Liver (tissue), 9 donors: Measurements from ENCODE around the gene PACC1. TPM values are rescaled to one million over a fixed set of nuclear protein-coding genes. Genes with fewer than 3 reads are reported as not detected.

ENCODE experiments used
- DNase-seq: peaks from one replicate; pipeline ENCODE4 v3.0.0-alpha.2; 2017; ENCODE audit warnings: low spot score
- H3K27ac ChIP-seq, 2 donors: one replicate each; pipeline ENCODE4 v1.7.0; 2013; ENCODE audit warnings: inconsistent platforms in 2 of 2, low read length in 2 of 2, control low read depth in 1 of 2, low read depth in 1 of 2, mild to moderate bottlenecking in 1 of 2
- H3K27me3 ChIP-seq, 4 donors: one replicate each; pipeline versions ENCODE4 v1.6.1 to v1.7.0; 2013; ENCODE audit warnings: low read length in 3 of 4, inconsistent platforms in 1 of 4, mild to moderate bottlenecking in 1 of 4, moderate library complexity in 1 of 4; ENCODE audit not compliant: control insufficient read depth in 4 of 4, insufficient read depth in 4 of 4
- H3K36me3 ChIP-seq, 4 donors: one replicate each; pipeline versions ENCODE4 v1.6.1 to v1.7.0; 2013; ENCODE audit warnings: low read length in 3 of 4, mild to moderate bottlenecking in 3 of 4, low read depth in 1 of 4, moderate library complexity in 1 of 4; ENCODE audit not compliant: control insufficient read depth in 4 of 4, insufficient read depth in 3 of 4
- H3K4me1 ChIP-seq, 4 donors: one replicate each; pipeline versions ENCODE4 v1.6.1 to v1.7.0; 2013; ENCODE audit warnings: low read length in 3 of 4, mild to moderate bottlenecking in 3 of 4, moderate library complexity in 1 of 4; ENCODE audit not compliant: control insufficient read depth in 4 of 4, insufficient read depth in 4 of 4
- H3K4me3 ChIP-seq, 3 donors: one replicate each; pipeline versions ENCODE4 v1.6.1 to v1.7.0; 2013; ENCODE audit warnings: low read length in 3 of 3, control low read depth in 1 of 3, low read depth in 1 of 3, mild to moderate bottlenecking in 1 of 3
- H3K9ac ChIP-seq, 2 donors: one replicate each; pipeline ENCODE4 v1.7.0; 2013; ENCODE audit warnings: low read length in 2 of 2, mild to moderate bottlenecking in 2 of 2, moderate library complexity in 2 of 2, control low read depth in 1 of 2, low read depth in 1 of 2
- H3K9me3 ChIP-seq, 4 donors: one replicate each; pipeline versions ENCODE4 v1.6.1 to v1.7.0; 2013; ENCODE audit warnings: low read length in 3 of 4; ENCODE audit not compliant: control insufficient read depth in 4 of 4
- ATF3 ChIP-seq: IDR thresholded peaks from 2 replicates; pipeline ENCODE4 v1.6.1; 2016; ENCODE audit warnings: antibody characterized with exemption
- CTCF ChIP-seq: fragments of 150-350 bp; IDR thresholded peaks from 2 replicates; pipeline ENCODE4 v1.5.1; 2017; ENCODE audit warnings: improper control_type of control experiment, low read depth, low read length; ENCODE audit not compliant: missing input control
- EGR1 ChIP-seq, 2 donors: IDR thresholded peaks; 2 replicates each; pipeline ENCODE4 v1.6.1; 2016 to 2018; ENCODE audit warnings: antibody characterized with exemption in 2 of 2, low read depth in 2 of 2
- FOXA1 ChIP-seq: IDR thresholded peaks from 2 replicates; pipeline ENCODE4 v1.6.1; 2016; ENCODE audit warnings: antibody characterized with exemption
- FOXA2 ChIP-seq: IDR thresholded peaks from 2 replicates; pipeline ENCODE4 v1.6.1; 2016; ENCODE audit warnings: antibody characterized with exemption
- GABPA ChIP-seq, 2 donors: IDR thresholded peaks in 1 of 2; conservative IDR thresholded peaks in 1 of 2; 2 replicates each; pipeline ENCODE4 v1.6.1; 2016; ENCODE audit warnings: antibody characterized with exemption in 2 of 2, mild to moderate bottlenecking in 1 of 2, moderate library complexity in 1 of 2
- HNF4G ChIP-seq: IDR thresholded peaks from 2 replicates; pipeline ENCODE4 v1.6.1; 2016; ENCODE audit warnings: antibody characterized with exemption
- JUND ChIP-seq, 2 donors: IDR thresholded peaks; 2 replicates each; pipeline ENCODE4 v1.6.1; 2016; ENCODE audit warnings: antibody characterized with exemption in 2 of 2
- MAX ChIP-seq: IDR thresholded peaks from 2 replicates; pipeline ENCODE4 v1.6.1; 2016; ENCODE audit warnings: antibody characterized with exemption
- NR2F2 ChIP-seq: IDR thresholded peaks from 2 replicates; pipeline ENCODE4 v1.6.1; 2016; ENCODE audit warnings: antibody characterized with exemption
- RAD21 ChIP-seq, 2 donors: IDR thresholded peaks; 2 replicates each; pipeline ENCODE4 v1.6.1; 2016; ENCODE audit warnings: antibody characterized with exemption in 2 of 2, mild to moderate bottlenecking in 2 of 2
- REST ChIP-seq: IDR thresholded peaks from 2 replicates; pipeline ENCODE4 v1.6.1; 2016; ENCODE audit warnings: antibody characterized with exemption, mild to moderate bottlenecking
- RXRA ChIP-seq, 2 donors: IDR thresholded peaks; 2 replicates each; pipeline ENCODE4 v1.6.1; 2017 to 2018; ENCODE audit warnings: antibody characterized with exemption in 2 of 2, mild to moderate bottlenecking in 1 of 2
- SP1 ChIP-seq: IDR thresholded peaks from 2 replicates; pipeline ENCODE4 v1.6.1; 2018; ENCODE audit warnings: antibody characterized with exemption, mild to moderate bottlenecking
- TAF1 ChIP-seq: conservative IDR thresholded peaks from 2 replicates; pipeline ENCODE4 v1.6.1; 2016; ENCODE audit warnings: antibody characterized with exemption, mild to moderate bottlenecking
- YY1 ChIP-seq: IDR thresholded peaks from 2 replicates; pipeline ENCODE4 v1.6.1; 2016; ENCODE audit warnings: antibody characterized with exemption, mild to moderate bottlenecking
- ZBTB33 ChIP-seq: IDR thresholded peaks from 2 replicates; pipeline ENCODE4 v1.6.1; 2016; ENCODE audit warnings: antibody characterized with exemption
- WGBS: extraction: QIAGEN DNeasy Blood & Tissue Kit; methylation state at CpG from one replicate; pipeline ENCODE4 v1.1.7; 2013; 5-methylcytosine and 5-hydroxymethylcytosine counted together
- polyA plus RNA-seq, 2 donors: library from polyadenylated mRNA; stranded (reverse) in 1 of 2; unstranded in 1 of 2; fragments of 200-250 nt in 1 of 2; fragments of >200 nt in 1 of 2; fragmentation: Nextera tagmentation in 1 of 2; extraction: Ambion mirVana in 1 of 2; gene quantifications; one replicate each; pipeline versions ENCODE4 v1.2.1 to v1.2.3, GENCODE V29; 2013 to 2015
- total RNA-seq, 2 donors: library from RNA; depleted of rRNA; stranded (reverse); fragments of >200 nt; gene quantifications; one replicate each; pipeline ENCODE4 v1.2.3, GENCODE V29; 2014
- donor health status: healthy.
- donor health status: healthy.
- donor health status: healthy.
- donor health status: healthy.
- donor health status: healthy.

Gene PACC1
- total and polyA plus RNA-seq, 4 donors = 1.4 to 3.4 (median 1.7) TPM

GRCh38 chr1:212351588-212352362 is 62.9 kb downstream of the PACC1 start:
- no peak overlapping the region for H3K9ac ChIP-seq
- DNase-seq = no peak
- 96% methylated on average over 10 of the region's 10 CpGs for WGBS
- H3K4me1 ChIP-seq = no peaks in the 10 kb centered on the region
- H3K9me3 ChIP-seq = no peaks in the 10 kb centered on the region
- H3K27ac ChIP-seq = no peak overlapping the region
- H3K4me3 ChIP-seq = no peak overlapping the region
- no peak for TF ChIP-seq FOXA1
- no peak for TF ChIP-seq ZBTB33
- no peak for TF ChIP-seq EGR1 (IDR thresholded peaks at IDR 0.05; ENCODE audit: low read depth in 2 of 2)
- TF ChIP-seq RAD21 (IDR thresholded peaks at IDR 0.05) = no peak
- TF ChIP-seq NR2F2 = no peak
- TF ChIP-seq TAF1 = no peak
- TF ChIP-seq REST = no peak
- no peak for TF ChIP-seq ATF3
- TF ChIP-seq JUND (IDR thresholded peaks at IDR 0.05) = no peak
- TF ChIP-seq YY1 = no peak
- TF ChIP-seq FOXA2 = no peak
- no peak for TF ChIP-seq MAX
- TF ChIP-seq HNF4G = no peak
- no peak for TF ChIP-seq GABPA (IDR thresholded peaks at IDR 0.05 in 1 of 2, conservative IDR thresholded peaks at IDR 0.05 in 1 of 2)
- TF ChIP-seq RXRA (IDR thresholded peaks at IDR 0.05) = no peak
- no peak for TF ChIP-seq SP1
- TF ChIP-seq CTCF = no peak
- H3K27me3 ChIP-seq = no peaks in the 10 kb centered on the region
- peaks cover 6 to 29% (median 24%) of the 10 kb centered on the region in 4 donors for H3K36me3 ChIP-seq
